ENCODE data around the gene COA1. TPM values are rescaled to one million over a fixed set of nuclear protein-coding genes. Genes with fewer than 3 reads are reported as not detected.

Gene COA1
- total RNA-seq, 3 donors from 2014 or later (not counting 1 experiment from before 2014, with no cell fraction given) = 55.0 to 85.3 (median 69.5) TPM

DNA sequence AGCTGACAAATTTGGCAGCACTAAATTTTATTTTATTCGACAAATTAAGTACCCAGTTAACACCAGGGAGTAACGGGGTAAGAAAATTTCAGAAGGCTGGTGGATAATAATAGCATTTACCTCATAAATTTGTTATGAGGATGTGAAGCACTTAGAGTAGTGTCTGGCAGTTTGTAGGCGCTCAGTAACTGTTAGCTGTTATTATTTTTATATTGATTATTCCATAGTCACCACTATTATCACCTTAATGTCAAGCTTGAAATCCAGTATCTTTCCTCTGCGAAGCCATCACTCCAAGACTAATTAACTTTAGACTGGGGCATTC, 563 bp upstream of the COA1 start:
- H3K27ac Mint-ChIP-seq = peak overlapping the region; percentile 89 to 90
- peak overlapping the region; percentile 84 for H3K4me3 ChIP-seq (ENCODE audit: low read length)

DNA sequence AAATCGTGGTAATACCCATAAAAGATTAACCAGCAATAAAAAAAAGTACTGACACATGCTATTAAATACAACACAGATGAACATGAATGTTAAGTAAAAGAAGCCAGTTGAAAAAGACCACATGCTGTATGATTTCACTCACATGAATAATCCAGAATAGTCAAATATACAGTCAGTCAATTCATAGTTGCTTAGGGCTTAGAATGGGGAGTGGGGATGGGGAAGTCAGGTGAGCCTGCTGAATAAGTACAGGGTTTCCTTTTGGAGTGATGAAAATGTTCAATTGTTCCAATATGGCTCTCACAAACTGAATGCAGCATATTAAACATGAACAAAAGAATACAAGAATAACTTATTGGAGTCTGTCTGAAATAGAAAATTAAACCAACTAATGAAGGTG, 1.8 kb downstream of the COA1 start:
- TF ChIP-seq, protein P1, sequence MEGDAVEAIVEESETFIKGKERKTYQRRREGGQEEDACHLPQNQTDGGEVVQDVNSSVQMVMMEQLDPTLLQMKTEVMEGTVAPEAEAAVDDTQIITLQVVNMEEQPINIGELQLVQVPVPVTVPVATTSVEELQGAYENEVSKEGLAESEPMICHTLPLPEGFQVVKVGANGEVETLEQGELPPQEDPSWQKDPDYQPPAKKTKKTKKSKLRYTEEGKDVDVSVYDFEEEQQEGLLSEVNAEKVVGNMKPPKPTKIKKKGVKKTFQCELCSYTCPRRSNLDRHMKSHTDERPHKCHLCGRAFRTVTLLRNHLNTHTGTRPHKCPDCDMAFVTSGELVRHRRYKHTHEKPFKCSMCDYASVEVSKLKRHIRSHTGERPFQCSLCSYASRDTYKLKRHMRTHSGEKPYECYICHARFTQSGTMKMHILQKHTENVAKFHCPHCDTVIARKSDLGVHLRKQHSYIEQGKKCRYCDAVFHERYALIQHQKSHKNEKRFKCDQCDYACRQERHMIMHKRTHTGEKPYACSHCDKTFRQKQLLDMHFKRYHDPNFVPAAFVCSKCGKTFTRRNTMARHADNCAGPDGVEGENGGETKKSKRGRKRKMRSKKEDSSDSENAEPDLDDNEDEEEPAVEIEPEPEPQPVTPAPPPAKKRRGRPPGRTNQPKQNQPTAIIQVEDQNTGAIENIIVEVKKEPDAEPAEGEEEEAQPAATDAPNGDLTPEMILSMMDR (IDR thresholded peaks at IDR 0.05) = no peak
- no peaks in the 10 kb centered on the region for H3K9me3 Mint-ChIP-seq
- intact Hi-C loops (cut with micrococcal nuclease) = no loop called here
- no peaks in the 10 kb centered on the region for H3K9me3 ChIP-seq (ENCODE audit: control insufficient read depth, insufficient read depth, low read length)
- peaks cover 6% of the 10 kb centered on the region for H3K4me1 ChIP-seq (ENCODE audit: control insufficient read depth, insufficient read depth, low read length)
- no peaks in the 10 kb centered on the region for H3K27me3 ChIP-seq (ENCODE audit: control insufficient read depth, insufficient read depth, low read length)
- no peaks in the 10 kb centered on the region for H3K36me3 Mint-ChIP-seq
- no peaks in the 10 kb centered on the region for H3K27me3 Mint-ChIP-seq (ENCODE audit: low read depth in 2 of 2)
- H3K4me1 Mint-ChIP-seq = peaks cover 30 to 39% of the 10 kb centered on the region in 2 donors
- no peak overlapping the region for H3K27ac ChIP-seq (ENCODE audit: low read length)
- no peaks in the 10 kb centered on the region for H3K36me3 ChIP-seq (ENCODE audit: control insufficient read depth, insufficient read depth, low read length)
- DNase-seq (no peak), ATAC-seq (no peak)
- peak overlapping the region; percentile 61 for H3K4me3 Mint-ChIP-seq
- no CpG with 5 or more reads among the region's 1 CpG for WGBS (ENCODE audit: insufficient coverage)
- peak overlapping the region; percentile 44 to 58 for H3K27ac Mint-ChIP-seq
- H3K4me3 ChIP-seq (ENCODE audit: low read length) = no peak overlapping the region

More for the DNA sequence above, 563 bp upstream of the COA1 start:
- peaks cover 6% of the 10 kb centered on the region for H3K4me1 ChIP-seq (ENCODE audit: control insufficient read depth, insufficient read depth, low read length)
- intact Hi-C loops (cut with micrococcal nuclease) = loop anchor here (2.0 kb wide), 1 partner anchor 109 kb away; no protein-coding TSS in a partner anchor
- Mint-ChIP-seq H3K9me3 (no peaks in the 10 kb centered on the region), H3K27me3 (ENCODE audit: low read depth in 2 of 2) (peaks cover 0 to 4% of the 10 kb centered on the region in 2 donors), H3K36me3 (no peaks in the 10 kb centered on the region), H3K4me1 (peaks cover 24 to 28% of the 10 kb centered on the region in 2 donors), H3K4me3 (peak overlapping the region; percentile 94)
- no peaks in the 10 kb centered on the region for H3K9me3 ChIP-seq (ENCODE audit: control insufficient read depth, insufficient read depth, low read length)
- TF ChIP-seq, protein P1 (IDR thresholded peaks at IDR 0.05) = no peak
- no CpG with 5 or more reads among the region's 4 CpGs for WGBS (ENCODE audit: insufficient coverage)
- no peaks in the 10 kb centered on the region for H3K36me3 ChIP-seq (ENCODE audit: control insufficient read depth, insufficient read depth, low read length)
- DNase-seq (no peak), ATAC-seq (no peak)
- H3K27ac ChIP-seq (ENCODE audit: low read length) = peak overlapping the region; percentile 67
- H3K27me3 ChIP-seq (ENCODE audit: control insufficient read depth, insufficient read depth, low read length) = no peaks in the 10 kb centered on the region

DNA sequence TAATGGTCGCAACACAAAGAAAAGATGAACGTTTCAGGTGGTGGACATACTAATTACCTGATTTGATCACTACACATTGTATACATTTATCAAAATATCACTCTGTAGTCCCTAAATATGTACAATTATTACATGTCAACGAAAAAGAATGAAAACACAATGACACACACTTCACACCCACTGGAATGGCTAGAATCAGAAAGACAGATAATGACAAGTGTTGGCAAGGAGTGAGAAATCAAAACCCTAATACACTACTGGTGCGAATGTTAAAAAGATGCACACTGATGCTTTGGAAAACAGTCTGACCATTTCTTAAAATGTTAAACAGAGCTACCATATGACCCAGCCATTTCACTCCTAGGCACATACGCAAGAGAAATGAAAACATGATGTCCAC, 2.3 kb downstream of the COA1 start:
- H3K4me3 Mint-ChIP-seq = peak overlapping the region; percentile 61
- H3K27ac Mint-ChIP-seq = peak overlapping the region; percentile 44 to 58
- no peaks in the 10 kb centered on the region for H3K9me3 Mint-ChIP-seq
- peaks cover 30 to 39% of the 10 kb centered on the region in 2 donors for H3K4me1 Mint-ChIP-seq
- Histone ChIP-seq H3K27me3 (ENCODE audit: control insufficient read depth, insufficient read depth, low read length) (no peaks in the 10 kb centered on the region), H3K27ac (ENCODE audit: low read length) (no peak overlapping the region), H3K36me3 (ENCODE audit: control insufficient read depth, insufficient read depth, low read length) (no peaks in the 10 kb centered on the region), H3K4me3 (ENCODE audit: low read length) (no peak overlapping the region), H3K4me1 (ENCODE audit: control insufficient read depth, insufficient read depth, low read length) (peaks cover 6% of the 10 kb centered on the region), H3K9me3 (ENCODE audit: control insufficient read depth, insufficient read depth, low read length) (no peaks in the 10 kb centered on the region)
- no peaks in the 10 kb centered on the region for H3K36me3 Mint-ChIP-seq
- H3K27me3 Mint-ChIP-seq (ENCODE audit: low read depth in 2 of 2) = no peaks in the 10 kb centered on the region
- ATAC-seq (no peak), DNase-seq (no peak)
- WGBS (ENCODE audit: insufficient coverage) = 97% methylated on average over 5 of the region's 5 CpGs
- TF ChIP-seq, protein P1 (IDR thresholded peaks at IDR 0.05) = no peak
- intact Hi-C loops (cut with micrococcal nuclease) = no loop called here

DNA sequence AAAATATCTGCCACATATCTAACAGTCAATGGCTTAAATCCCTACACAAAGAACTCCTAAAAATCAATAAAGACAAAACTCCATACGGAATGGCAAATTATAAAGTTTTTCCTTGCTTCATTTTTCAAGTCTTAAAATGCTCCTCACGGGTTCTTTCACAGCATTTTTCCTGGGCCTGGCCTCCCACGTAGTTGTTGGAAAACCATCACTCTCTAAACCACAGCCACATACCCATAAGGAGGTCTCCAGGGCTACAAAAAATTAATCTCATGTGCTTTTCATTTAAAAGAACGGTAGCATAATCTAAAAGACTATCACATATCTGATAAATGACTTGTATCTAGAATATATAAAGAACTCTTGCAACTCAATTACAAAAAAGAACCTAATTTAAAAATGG, 2.9 kb downstream of the COA1 start:
- intact Hi-C loops (cut with micrococcal nuclease) = no loop called here
- no peak for ATAC-seq
- Histone ChIP-seq H3K27ac (ENCODE audit: low read length) (no peak overlapping the region), H3K4me1 (ENCODE audit: control insufficient read depth, insufficient read depth, low read length) (peaks cover 6% of the 10 kb centered on the region), H3K36me3 (ENCODE audit: control insufficient read depth, insufficient read depth, low read length) (no peaks in the 10 kb centered on the region), H3K9me3 (ENCODE audit: control insufficient read depth, insufficient read depth, low read length) (no peaks in the 10 kb centered on the region), H3K27me3 (ENCODE audit: control insufficient read depth, insufficient read depth, low read length) (no peaks in the 10 kb centered on the region), H3K4me3 (ENCODE audit: low read length) (no peak overlapping the region)
- Mint-ChIP-seq H3K27ac (peak overlapping the region; percentile 44 to 58), H3K36me3 (no peaks in the 10 kb centered on the region), H3K4me3 (peak overlapping the region; percentile 61), H3K4me1 (peaks cover 31 to 40% of the 10 kb centered on the region in 2 donors), H3K9me3 (no peaks in the 10 kb centered on the region), H3K27me3 (ENCODE audit: low read depth in 2 of 2) (no peaks in the 10 kb centered on the region)
- TF ChIP-seq, protein P1 (IDR thresholded peaks at IDR 0.05) = no peak
- 78% methylated on average over 3 of the region's 4 CpGs for WGBS (ENCODE audit: insufficient coverage)
- no peak for DNase-seq

All from natural killer cell (primary cell).